Endothelial cell of umbilical vein (primary cell): Measurements from ENCODE around the gene ZNF24. TPM values are rescaled to one million over a fixed set of nuclear protein-coding genes. Genes with fewer than 3 reads are reported as not detected.

Source experiments
- BruUV-seq: library from RNA; stranded (reverse); fragments of 400-500 nt; replicated peaks from 2 replicates; lab custom pipeline; 2021; lab: Mats Ljungman, UMichigan
- CTCF ChIA-PET: fragments of 300-600, 350-600 bp; sonication (Branson Sonifier 250); formaldehyde crosslinking; loops from one replicate; lab custom pipeline; 2021; ENCODE audit warnings: antibody characterized with exemption, inconsistent platforms; lab: Charles Lee
- POLR2A ChIA-PET: fragments of 300-600, 350-600 bp; sonication (Branson Sonifier 250); formaldehyde crosslinking; loops from one replicate; lab custom pipeline; 2021; ENCODE audit warnings: antibody characterized with exemption, inconsistent platforms; lab: Charles Lee
- DNase-seq: peaks from one replicate; pipeline ENCODE4 v3.0.0-alpha.2; 2011; ENCODE audit warnings: low read depth, low spot score
- FAIRE-seq: peaks from 2 replicates; lab custom pipeline; 2011; peaks lifted over from hg19 to GRCh38; lab: Jason Lieb, UNC
- H2AFZ ChIP-seq: 2 replicates; pipeline ENCODE4 v1.6.0; 2012; ENCODE audit warnings: low read depth, low read length, control low read depth, inconsistent platforms
- H3K27ac ChIP-seq: 2 replicates; pipeline ENCODE4 v1.5.1; 2011; ENCODE audit warnings: low read depth, mild to moderate bottlenecking, control low read depth, low read length, moderate library complexity; ENCODE audit not compliant: insufficient read depth
- H3K27me3 ChIP-seq, 2 experiments: 2 replicates each; pipeline versions ENCODE4 v1.6.0 to v1.6.1; 2011; ENCODE audit warnings: low read length in 2 of 2, mixed read lengths in 1 of 2; ENCODE audit not compliant: control insufficient read depth in 2 of 2, insufficient read depth in 2 of 2
- H3K36me3 ChIP-seq, 2 experiments: 2 replicates in 1 of 2; 3 replicates in 1 of 2; pipeline ENCODE4 v1.5.1; 2011; ENCODE audit warnings: low read length in 2 of 2, mild to moderate bottlenecking in 1 of 2, moderate library complexity in 1 of 2; ENCODE audit not compliant: control insufficient read depth in 2 of 2, insufficient read depth in 2 of 2; ENCODE audit errors: extremely low read depth in 1 of 2
- H3K4me1 ChIP-seq: 3 replicates; pipeline ENCODE4 v1.5.1; 2011; ENCODE audit warnings: mild to moderate bottlenecking, low read length; ENCODE audit not compliant: control insufficient read depth, insufficient read depth; ENCODE audit errors: extremely low read depth
- H3K4me2 ChIP-seq: 2 replicates; pipeline ENCODE4 v1.6.1; 2011; ENCODE audit warnings: low read length, control low read depth, mixed read lengths; ENCODE audit not compliant: insufficient read depth
- H3K4me3 ChIP-seq, 3 experiments: fragments of 200-600 bp in 1 of 3; sonication (generic), shearing (Covaris generic) in 1 of 3; replicated peaks in 1 of 3; 2 replicates each; pipeline ENCODE4 v1.5.1; 2011 to 2016; ENCODE audit warnings: control low read depth in 3 of 3, low read length in 3 of 3, mild to moderate bottlenecking in 2 of 3, inconsistent platforms in 1 of 3, low read depth in 1 of 3, moderate library complexity in 1 of 3; ENCODE audit not compliant: insufficient read depth in 1 of 3
- H3K79me2 ChIP-seq: 2 replicates; pipeline ENCODE4 v1.6.0; 2012; ENCODE audit warnings: low read length, inconsistent platforms; ENCODE audit not compliant: control insufficient read depth, insufficient read depth
- H3K9ac ChIP-seq: replicated peaks from 2 replicates; pipeline ENCODE3; 2011; ENCODE audit warnings: low read length, control low read depth; ENCODE audit not compliant: insufficient read depth; ENCODE audit errors: extremely low read depth
- H3K9me1 ChIP-seq: replicated peaks from 3 replicates; pipeline ENCODE4 v1.6.0; 2011; ENCODE audit warnings: mild to moderate bottlenecking, low read length; ENCODE audit not compliant: control insufficient read depth, insufficient read depth; ENCODE audit errors: extremely low read depth
- H3K9me3 ChIP-seq: replicated peaks from 2 replicates; pipeline ENCODE4 v1.5.1; 2012; ENCODE audit warnings: low read length, inconsistent platforms; ENCODE audit not compliant: control insufficient read depth, insufficient read depth
- H4K20me1 ChIP-seq: replicated peaks from 2 replicates; pipeline ENCODE3; 2011; ENCODE audit warnings: mild to moderate bottlenecking, low read length; ENCODE audit not compliant: control insufficient read depth, insufficient read depth; ENCODE audit errors: extremely low read depth
- EZH2 ChIP-seq: IDR thresholded peaks from 2 replicates; pipeline ENCODE4 v1.6.1; 2012; ENCODE audit warnings: borderline replicate concordance, low read depth, mild to moderate bottlenecking, moderate library complexity, low read length, inconsistent platforms; ENCODE audit not compliant: severe bottlenecking
- FOS ChIP-seq: IDR thresholded peaks from 2 replicates; pipeline ENCODE4 v1.6.1; 2011; ENCODE audit warnings: mild to moderate bottlenecking, low read length, moderate library complexity, borderline replicate concordance; ENCODE audit not compliant: insufficient read depth
- GATA2 ChIP-seq: IDR thresholded peaks from 2 replicates; pipeline ENCODE4 v1.7.0; 2011; ENCODE audit warnings: low read depth, mild to moderate bottlenecking, moderate library complexity, mixed read lengths, low read length; ENCODE audit not compliant: insufficient read length, insufficient read depth
- JUN ChIP-seq: IDR thresholded peaks from 2 replicates; pipeline ENCODE4 v1.6.1; 2011; ENCODE audit warnings: borderline replicate concordance, low read depth; ENCODE audit not compliant: insufficient read length, insufficient read depth
- MYC ChIP-seq: IDR thresholded peaks from one replicate; pipeline ENCODE4 v1.6.1; 2011; ENCODE audit warnings: mild to moderate bottlenecking, low read depth, low read length
- POLR2A ChIP-seq: IDR thresholded peaks from 2 replicates; pipeline ENCODE4 v1.6.1; 2012; ENCODE audit warnings: low read depth, mild to moderate bottlenecking, control low read depth, low read length
- POLR2AphosphoS5 ChIP-seq: IDR thresholded peaks from 2 replicates; pipeline ENCODE4 v1.6.1; 2012; ENCODE audit warnings: low read depth, mild to moderate bottlenecking, control low read depth, low read length, moderate library complexity; ENCODE audit not compliant: insufficient read depth
- dilution Hi-C: fragments of 300-500 bp; cut with MboI; formaldehyde crosslinking; loops from one replicate; pipeline ENCODE4 v1.15.0; 2019; ENCODE audit warnings: low sequenced_read_pairs; ENCODE audit not compliant: extremely low pct_ligation_motif_present
- intact Hi-C: fragments of 100-400 bp; cut with micrococcal nuclease; formaldehyde crosslinking; loops from one replicate; pipeline ENCODE4 v1.10.0; 2022
- polyA plus RNA-seq, 4 experiments: library from polyadenylated mRNA; depleted of rRNA in 3 of 4; stranded (reverse) in 3 of 4; unstranded in 1 of 4; fragments of >200 nt; gene quantifications; 2 replicates each; pipeline versions ENCODE4 v1.2.1 to v1.2.3, GENCODE V29; 2011 to 2012; ENCODE audit warnings: missing spikeins in 1 of 4
- total RNA-seq: library from RNA; stranded (reverse); gene quantifications from 2 replicates; pipeline ENCODE4 v1.2.3, GENCODE V29; 2021
- TF ChIP-seq, protein P1 (sequence below), 2 donors: IDR thresholded peaks; 1 replicate in 1 of 2; 2 replicates in 1 of 2; pipeline ENCODE4 v1.5.1; 2011; ENCODE audit warnings: low read length in 2 of 2, mild to moderate bottlenecking in 2 of 2, moderate library complexity in 2 of 2, control low read depth in 1 of 2, inconsistent platforms in 1 of 2, low read depth in 1 of 2; ENCODE audit not compliant: insufficient read depth in 1 of 2; ENCODE audit errors: extremely low read depth in 1 of 2
- TF ChIP-seq, protein P2 (sequence below): IDR thresholded peaks from 2 replicates; pipeline ENCODE4 v1.6.1; 2011; ENCODE audit not compliant: insufficient read depth, insufficient read length

The ZNF24 gene
- total and polyA plus RNA-seq, 2 donors (not counting 3 experiments of a cell fraction or from before 2014, with no cell fraction given) = 10.3 to 40.2 TPM

DNA sequence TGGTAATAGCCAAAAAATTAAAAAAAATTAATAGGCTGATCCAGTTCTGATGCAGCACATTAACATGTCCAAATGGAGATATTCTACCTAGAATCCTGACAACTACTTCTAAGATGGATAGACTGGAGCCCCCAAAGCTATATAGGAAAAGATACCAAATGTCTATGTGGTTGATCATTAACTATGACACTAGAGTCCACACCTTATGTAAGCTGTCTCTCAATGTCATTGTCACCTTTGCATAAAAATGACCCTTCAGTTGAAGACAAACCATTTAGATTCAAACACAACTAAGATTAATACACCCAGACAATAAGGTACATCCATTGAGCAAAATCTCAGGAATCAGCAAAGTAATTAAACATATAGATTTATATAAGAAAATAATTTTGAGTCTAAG, 18.3 kb upstream of the ZNF24 start:
- H3K27ac ChIP-seq = no peak overlapping the region
- CTCF ChIA-PET = interaction anchor here (1.1 to 1.3 kb wide), 2 partner anchors 11 to 24 kb away, joined by 3 to 4 read pairs; no protein-coding TSS in a partner anchor
- H3K79me2 ChIP-seq = no peaks in the 10 kb centered on the region
- H3K27me3 ChIP-seq = peaks cover 3 to 7% of the 10 kb centered on the region in 2 experiments
- H3K9me3 ChIP-seq = no peaks in the 10 kb centered on the region
- H4K20me1 ChIP-seq = no peaks in the 10 kb centered on the region
- no peaks in the 10 kb centered on the region for H3K4me1 ChIP-seq
- no peak for FAIRE-seq
- no peak overlapping the region for H3K4me3 ChIP-seq
- dilution Hi-C loops (no loop called here), intact Hi-C loops (no loop called here)
- H3K9me1 ChIP-seq = no peaks in the 10 kb centered on the region
- no TSS peak for BruUV-seq
- H3K36me3 ChIP-seq = no peaks in the 10 kb centered on the region
- DNase-seq = no peak
- TF ChIP-seq EZH2 (no peak), JUN (no peak), GATA2 (no peak), MYC (no peak), POLR2A (no peak), FOS (no peak), POLR2AphosphoS5 (no peak)
- TF ChIP-seq, protein P1, sequence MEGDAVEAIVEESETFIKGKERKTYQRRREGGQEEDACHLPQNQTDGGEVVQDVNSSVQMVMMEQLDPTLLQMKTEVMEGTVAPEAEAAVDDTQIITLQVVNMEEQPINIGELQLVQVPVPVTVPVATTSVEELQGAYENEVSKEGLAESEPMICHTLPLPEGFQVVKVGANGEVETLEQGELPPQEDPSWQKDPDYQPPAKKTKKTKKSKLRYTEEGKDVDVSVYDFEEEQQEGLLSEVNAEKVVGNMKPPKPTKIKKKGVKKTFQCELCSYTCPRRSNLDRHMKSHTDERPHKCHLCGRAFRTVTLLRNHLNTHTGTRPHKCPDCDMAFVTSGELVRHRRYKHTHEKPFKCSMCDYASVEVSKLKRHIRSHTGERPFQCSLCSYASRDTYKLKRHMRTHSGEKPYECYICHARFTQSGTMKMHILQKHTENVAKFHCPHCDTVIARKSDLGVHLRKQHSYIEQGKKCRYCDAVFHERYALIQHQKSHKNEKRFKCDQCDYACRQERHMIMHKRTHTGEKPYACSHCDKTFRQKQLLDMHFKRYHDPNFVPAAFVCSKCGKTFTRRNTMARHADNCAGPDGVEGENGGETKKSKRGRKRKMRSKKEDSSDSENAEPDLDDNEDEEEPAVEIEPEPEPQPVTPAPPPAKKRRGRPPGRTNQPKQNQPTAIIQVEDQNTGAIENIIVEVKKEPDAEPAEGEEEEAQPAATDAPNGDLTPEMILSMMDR (IDR thresholded peaks at IDR 0.05; ENCODE audit: extremely low read depth in 1 of 2, insufficient read depth in 1 of 2, low read depth in 1 of 2, low read length in 2 of 2) = no peak
- TF ChIP-seq, protein P2, sequence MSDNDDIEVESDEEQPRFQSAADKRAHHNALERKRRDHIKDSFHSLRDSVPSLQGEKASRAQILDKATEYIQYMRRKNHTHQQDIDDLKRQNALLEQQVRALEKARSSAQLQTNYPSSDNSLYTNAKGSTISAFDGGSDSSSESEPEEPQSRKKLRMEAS = no peak
- no peak overlapping the region for H3K9ac ChIP-seq
- no peak overlapping the region for H2AFZ ChIP-seq
- no peak overlapping the region for H3K4me2 ChIP-seq
- POLR2A ChIA-PET = no interaction called here
